Progenitor cell of endocrine pancreas (in vitro differentiated cells): ENCODE results near the gene EIF4EBP2. TPM values are rescaled to one million over a fixed set of nuclear protein-coding genes. Genes with fewer than 3 reads are reported as not detected.
A peak's percentile ranks its signal among the peaks of the same experiment; 100 is the strongest.

ENCODE experiments used
- DNase-seq: peaks from one replicate; pipeline ENCODE4 v3.0.0; 2021; ENCODE audit warnings: low spot score; ENCODE audit not compliant: unreplicated experiment
- H3K27ac Mint-ChIP-seq: 2 replicates; pipeline ENCODE4 v1.8.0; 2021; ENCODE audit warnings: mild to moderate bottlenecking, moderate library complexity, mixed read lengths
- H3K27me3 Mint-ChIP-seq: 2 replicates; pipeline ENCODE4 v1.8.0; 2021; ENCODE audit warnings: mixed read lengths
- H3K36me3 Mint-ChIP-seq: 2 replicates; pipeline ENCODE4 v1.8.0; 2022; ENCODE audit warnings: mixed read lengths; ENCODE audit not compliant: insufficient read depth
- H3K4me1 Mint-ChIP-seq: 2 replicates; pipeline ENCODE4 v1.8.0; 2021; ENCODE audit warnings: low read depth, mixed read lengths
- H3K4me3 Mint-ChIP-seq: 2 replicates; pipeline ENCODE4 v1.8.0; 2021; ENCODE audit warnings: low read depth, mild to moderate bottlenecking, moderate library complexity, mixed read lengths
- H3K9me3 Mint-ChIP-seq: 2 replicates; pipeline ENCODE4 v1.8.0; 2021; ENCODE audit warnings: low read depth, mixed read lengths
- CTCF ChIP-seq: fragments of 200-600 bp; sonication (generic); IDR thresholded peaks from one replicate; pipeline ENCODE4 v1.5.0; 2021; ENCODE audit warnings: antibody characterized with exemption, mild to moderate bottlenecking; ENCODE audit not compliant: unreplicated experiment
- total RNA-seq: library from RNA; stranded (reverse); gene quantifications from 2 replicates; pipeline ENCODE4 v1.2.1, GENCODE V29; 2021

EIF4EBP2 gene
- total RNA-seq, 1 donor from 2014 or later, result 101 TPM

GRCh38 chr10:70371846-70372245, 32.1 kb upstream of the EIF4EBP2 start:
- no peaks in the 10 kb centered on the region for H3K9me3 Mint-ChIP-seq
- no peak overlapping the region for H3K27ac Mint-ChIP-seq
- H3K27me3 Mint-ChIP-seq, result no peaks in the 10 kb centered on the region
- peaks cover 4% of the 10 kb centered on the region for H3K36me3 Mint-ChIP-seq
- TF ChIP-seq CTCF, result no peak
- DNase-seq, result no peak
- no peak overlapping the region for H3K4me3 Mint-ChIP-seq
- H3K4me1 Mint-ChIP-seq, result peaks cover 3% of the 10 kb centered on the region

GRCh38 chr10:70374775-70375614, 28.9 kb upstream of the EIF4EBP2 start:
- H3K4me3 Mint-ChIP-seq, result no peak overlapping the region
- H3K36me3 Mint-ChIP-seq, result peaks cover 5% of the 10 kb centered on the region
- no peak for TF ChIP-seq CTCF
- no peak for DNase-seq
- peaks cover 14% of the 10 kb centered on the region for H3K4me1 Mint-ChIP-seq
- peaks cover 7% of the 10 kb centered on the region for H3K9me3 Mint-ChIP-seq
- H3K27ac Mint-ChIP-seq, result no peak overlapping the region
- no peaks in the 10 kb centered on the region for H3K27me3 Mint-ChIP-seq

- no peak for TF ChIP-seq CTCF
- no peak for DNase-seq
- Mint-ChIP-seq H3K36me3 (peaks cover 5% of the 10 kb centered on the region), H3K4me1 (peaks cover 23% of the 10 kb centered on the region), H3K9me3 (peaks cover 7% of the 10 kb centered on the region), H3K27ac (peak overlapping the region; percentile 62), H3K4me3 (no peak overlapping the region), H3K27me3 (no peaks in the 10 kb centered on the region)
These were observed 27.2 kb upstream of the EIF4EBP2 start for GRCh38 chr10:70376436-70377378.

GRCh38 chr10:70378122-70378521, 25.8 kb upstream of the EIF4EBP2 start:
- Mint-ChIP-seq H3K4me3 (no peak overlapping the region), H3K27ac (peak overlapping the region; percentile 84), H3K36me3 (peaks cover 5% of the 10 kb centered on the region)

More at GRCh38 chr10:70378122-70378521, 25.8 kb upstream of the EIF4EBP2 start:
- H3K4me1 Mint-ChIP-seq, result peaks cover 23% of the 10 kb centered on the region
- no peak for TF ChIP-seq CTCF
- no peaks in the 10 kb centered on the region for H3K27me3 Mint-ChIP-seq
- H3K9me3 Mint-ChIP-seq, result peaks cover 7% of the 10 kb centered on the region
- DNase-seq, result no peak
